HG02623 (cell line): ENCODE measurements around the gene PRKCH.

Experiments
- ATAC-seq: cut with Tn5 transposase; IDR thresholded peaks from one replicate; pipeline ENCODE4 v1.9.1; 2021; ENCODE audit warnings: moderate library complexity; ENCODE audit not compliant: unreplicated experiment

Gene PRKCH

DNA sequence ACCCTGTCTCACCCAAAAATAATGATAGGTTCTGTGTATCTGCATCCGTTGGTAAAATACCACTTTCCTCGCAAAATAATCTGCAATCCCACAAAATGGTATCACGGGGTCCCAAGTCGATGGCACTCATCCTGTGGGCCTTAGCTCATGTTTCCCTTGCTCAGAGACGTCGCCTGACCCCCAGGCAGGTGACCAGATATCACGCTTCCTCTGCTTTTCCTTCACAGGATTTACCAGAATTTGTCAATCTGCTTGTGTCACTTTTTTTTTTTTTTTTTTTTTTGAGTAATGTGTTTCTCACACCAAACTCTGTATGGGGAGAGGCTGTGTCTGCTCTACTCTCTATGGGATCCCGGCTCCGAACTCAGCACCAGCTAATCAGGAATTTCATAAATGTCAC is 162.7 kb downstream of the PRKCH start:
- no peak for ATAC-seq

DNA sequence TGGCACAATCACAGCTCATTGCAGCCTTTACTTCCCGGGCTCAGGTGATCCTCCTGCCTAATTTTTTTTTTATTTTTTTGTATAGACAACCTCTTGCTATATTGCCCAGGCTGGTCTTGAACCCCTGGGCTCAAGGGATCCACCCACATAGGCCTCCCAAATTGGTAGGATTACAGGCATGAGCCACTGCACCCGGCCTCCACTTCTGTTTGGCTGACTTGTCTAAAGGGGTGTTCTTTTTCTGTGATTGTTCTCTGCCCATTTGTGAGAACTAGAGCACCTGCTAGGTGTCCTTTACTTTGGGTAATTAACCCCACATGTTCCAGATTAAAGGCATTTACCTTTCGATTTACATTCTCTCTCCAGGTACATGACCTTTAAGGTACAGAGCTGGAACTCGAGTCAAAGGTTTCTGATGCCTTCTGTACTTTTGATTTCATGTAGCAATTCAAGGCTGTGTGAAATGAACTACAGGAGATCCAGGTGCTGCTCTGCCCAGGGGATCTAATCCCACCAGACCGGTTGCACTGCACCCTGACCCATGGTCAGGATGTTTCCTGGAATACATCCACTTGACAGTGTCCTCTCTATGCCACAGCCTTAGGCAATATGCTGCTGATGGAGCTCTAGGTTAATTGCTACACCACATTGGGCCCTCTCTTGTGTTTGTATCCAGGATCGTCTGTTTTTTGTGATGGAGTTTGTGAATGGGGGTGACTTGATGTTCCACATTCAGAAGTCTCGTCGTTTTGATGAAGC is 163.6 kb downstream of the PRKCH start:
- no peak for ATAC-seq

DNA sequence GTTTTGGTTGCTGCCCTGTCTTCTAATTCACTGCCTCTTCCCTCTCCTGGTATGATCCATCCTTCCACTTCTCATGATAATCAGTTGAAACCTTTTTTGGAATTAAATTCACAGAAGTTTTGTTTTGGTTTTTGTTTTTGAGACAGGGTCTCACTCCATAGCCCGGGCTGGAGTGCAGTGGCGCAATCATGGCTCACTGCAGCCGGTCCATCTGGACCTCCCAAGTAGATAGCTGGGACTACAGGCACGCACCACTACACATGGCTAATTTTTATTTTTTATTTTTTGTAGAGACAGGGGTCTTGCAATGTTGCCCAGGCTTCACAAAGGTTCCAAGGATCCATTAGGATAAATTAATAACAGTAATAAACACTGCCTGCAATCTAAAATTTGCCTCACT is 164.3 kb downstream of the PRKCH start:
- ATAC-seq: no peak

DNA sequence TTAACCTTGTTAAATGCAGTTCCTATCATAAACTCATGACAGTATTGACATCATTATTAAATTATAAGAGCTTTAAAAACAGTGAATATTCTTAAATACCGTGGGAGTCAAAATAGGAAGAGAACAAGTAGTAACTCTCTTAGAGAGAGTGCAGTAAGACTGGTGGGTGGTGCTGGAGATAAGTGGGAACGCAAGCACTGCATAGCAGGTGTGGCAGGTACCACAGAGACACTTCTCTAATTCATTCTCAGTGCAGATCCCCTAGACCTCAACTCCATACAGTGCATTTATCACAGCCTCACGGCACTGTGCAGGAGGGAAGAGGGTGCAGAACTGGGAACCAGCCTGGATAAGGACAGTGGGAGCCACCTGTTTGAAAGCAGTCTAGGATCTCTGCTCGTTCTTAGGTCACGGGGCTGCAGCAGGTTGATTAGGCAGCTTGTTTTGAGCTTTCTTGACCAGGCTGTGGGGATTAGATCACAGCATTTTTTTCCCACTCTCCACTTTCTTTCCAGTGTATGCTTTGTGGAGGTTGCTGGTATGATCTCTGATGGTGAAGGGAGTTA is 165.6 kb downstream of the PRKCH start:
- ATAC-seq: no peak

DNA sequence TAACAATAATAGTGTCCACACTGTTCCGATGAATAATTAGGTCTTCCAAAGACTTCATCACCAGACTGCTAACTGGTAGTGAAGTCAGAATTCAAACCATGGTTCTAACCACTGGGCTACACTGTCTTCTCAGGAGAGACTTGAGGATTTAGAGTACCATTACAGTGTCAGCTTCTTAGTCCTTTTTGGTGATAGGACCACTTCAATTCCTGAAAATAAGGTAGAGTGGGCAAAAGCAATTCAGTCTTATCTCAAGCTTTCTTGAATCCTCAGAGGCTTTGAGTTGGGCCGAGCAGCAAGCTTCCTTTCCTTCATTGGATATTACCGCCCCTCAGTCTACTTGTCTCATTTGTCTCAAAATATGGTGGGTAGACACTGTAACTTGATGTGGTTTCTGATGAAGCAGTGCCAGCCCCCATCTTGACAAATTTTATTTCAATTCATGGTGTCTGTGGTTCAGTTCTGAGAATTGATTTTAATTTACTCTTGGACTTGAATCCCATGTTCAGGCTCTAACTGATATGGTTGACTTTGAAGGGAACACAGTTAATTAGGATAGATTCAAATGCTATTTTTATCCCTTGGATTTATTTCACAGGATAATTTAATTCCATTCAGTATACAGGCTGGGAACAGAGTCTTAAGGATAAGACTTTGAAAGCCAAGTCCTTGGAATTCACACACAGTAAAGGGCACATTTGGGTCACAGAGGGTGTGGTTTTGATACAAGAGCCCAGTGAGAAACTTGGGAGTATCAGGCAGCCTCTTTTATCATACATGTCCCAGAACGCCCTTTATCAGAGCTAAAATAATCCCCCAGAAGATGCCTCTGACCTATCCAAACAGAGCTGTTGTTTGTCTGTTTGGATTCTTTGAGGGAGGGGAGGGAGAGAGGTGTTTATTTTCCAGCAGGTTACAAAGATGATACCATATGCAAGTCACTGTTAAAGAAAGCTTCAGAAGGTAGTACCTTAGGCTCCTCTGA is 167.3 kb downstream of the PRKCH start:
- ATAC-seq: no peak

DNA sequence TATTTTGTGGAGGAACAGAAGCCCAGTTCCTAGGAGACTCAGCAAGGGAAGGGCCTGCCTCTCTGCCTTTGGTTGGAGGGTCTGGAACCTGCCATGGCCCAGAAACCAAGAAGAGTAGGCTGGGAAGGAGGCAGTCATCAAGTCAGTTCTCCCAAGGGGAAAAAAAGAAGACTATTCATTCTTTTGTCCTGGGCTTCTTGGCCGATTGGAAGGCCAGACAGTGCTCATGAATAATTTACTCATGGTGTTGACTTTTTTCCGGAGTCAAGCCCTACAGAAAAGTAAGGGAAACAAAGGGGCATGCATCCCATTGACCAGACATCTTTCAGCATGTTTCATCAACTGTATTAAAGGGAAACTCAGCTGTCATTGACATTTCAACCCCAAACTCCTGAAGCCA is 168.1 kb downstream of the PRKCH start:
- ATAC-seq: no peak

DNA sequence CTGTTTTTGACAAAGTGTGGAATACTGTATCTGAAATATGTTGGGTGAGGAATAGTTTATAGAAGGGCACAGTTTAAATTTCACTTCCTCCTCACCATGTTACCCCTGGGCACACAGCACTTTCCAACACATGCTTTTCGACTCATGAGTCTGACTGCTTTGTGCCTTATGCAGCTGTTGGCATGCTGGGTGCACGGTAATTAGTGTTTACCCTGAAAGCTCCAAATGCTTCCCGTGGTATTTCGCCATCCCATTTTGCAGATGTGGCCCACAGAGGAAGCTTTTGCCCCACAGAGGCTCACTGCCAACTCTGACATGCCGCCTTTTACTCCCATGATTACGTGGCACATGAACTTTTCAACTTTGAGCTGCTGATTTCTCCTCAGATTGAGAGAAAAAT is 168.6 kb downstream of the PRKCH start:
- no peak for ATAC-seq

DNA sequence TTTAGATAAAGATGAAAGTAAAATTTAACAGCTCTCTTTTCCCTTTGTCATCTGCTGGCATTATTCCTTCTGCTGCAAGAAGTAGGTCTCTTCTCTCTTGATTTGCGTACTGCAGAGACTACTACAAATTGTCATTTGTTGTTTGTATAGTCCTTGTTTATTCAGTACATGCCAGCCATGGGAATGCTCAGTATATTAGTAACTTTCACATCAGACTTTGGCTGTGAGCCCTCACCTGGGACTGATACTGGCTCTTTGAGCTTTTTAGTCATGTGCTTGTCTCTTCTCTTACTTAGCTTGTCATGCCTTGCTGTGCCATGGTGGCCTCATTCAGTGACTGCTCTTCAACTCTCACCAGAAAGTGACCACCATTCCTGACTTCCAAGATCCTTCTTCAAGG is 169.8 kb downstream of the PRKCH start:
- ATAC-seq: no peak

DNA sequence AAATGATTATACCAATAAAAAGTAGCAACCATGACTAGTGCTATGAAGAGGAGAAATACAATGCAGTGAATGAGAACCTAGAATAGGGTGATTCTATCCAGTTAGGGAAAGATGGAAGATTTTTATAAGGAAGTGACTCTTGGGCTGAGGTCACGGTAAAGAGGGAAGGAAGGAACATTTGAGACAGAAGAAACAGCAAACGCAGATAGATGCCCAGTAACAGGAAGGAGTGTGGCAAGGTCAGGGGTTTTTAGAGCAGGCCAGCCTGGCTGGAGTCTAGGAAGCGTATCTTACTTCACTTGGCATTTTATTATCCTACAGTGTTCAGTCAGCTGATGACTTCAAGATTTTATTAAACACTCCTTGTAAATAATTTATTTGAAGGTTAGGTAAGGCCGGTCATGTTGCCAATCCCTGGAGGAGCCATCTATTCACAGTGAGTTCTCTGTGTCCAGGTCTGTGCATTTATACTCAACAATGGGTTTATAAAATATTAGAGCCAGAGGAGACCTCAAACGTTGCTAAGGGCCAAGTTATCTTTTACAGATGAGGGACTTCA is 170.6 kb downstream of the PRKCH start:
- no peak for ATAC-seq

DNA sequence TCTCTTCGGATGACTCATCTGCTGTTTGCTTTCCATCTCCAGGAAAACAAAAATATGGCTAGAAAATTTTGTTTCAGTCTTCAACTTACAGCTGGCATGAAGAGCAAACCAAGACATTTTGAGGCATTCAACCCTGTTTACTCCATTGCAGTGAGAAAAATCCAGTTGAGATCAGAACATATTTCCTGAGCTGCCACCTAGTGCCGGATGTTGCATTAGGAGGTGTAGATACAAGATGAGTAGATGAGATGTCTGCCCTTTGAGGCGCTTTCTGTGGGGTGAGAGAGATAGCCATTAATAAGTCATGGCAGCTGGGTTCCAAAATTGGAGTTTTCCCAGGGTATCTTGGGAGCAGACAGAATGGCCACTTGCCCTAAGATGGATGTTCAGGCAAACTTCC is 171.1 kb downstream of the PRKCH start:
- ATAC-seq: no peak

DNA sequence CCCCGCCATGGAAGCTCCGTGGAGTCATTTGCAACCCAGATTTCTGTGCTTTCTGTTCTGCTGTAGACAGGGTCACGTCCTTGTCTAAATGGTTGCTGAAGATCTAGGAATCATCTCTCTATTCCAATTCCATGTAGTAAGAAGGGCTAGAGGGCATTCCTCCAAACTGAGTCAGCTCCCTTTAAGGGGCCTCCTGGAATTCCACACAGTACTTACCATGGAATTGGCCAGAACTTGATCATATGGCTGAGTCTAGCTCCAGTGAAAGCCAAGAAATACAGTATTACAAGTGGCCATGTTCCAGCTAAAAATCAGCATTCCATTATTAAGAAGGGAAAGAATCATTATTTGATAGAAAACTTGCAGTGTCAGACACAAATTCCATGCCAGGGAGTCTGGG is 171.9 kb downstream of the PRKCH start:
- no peak for ATAC-seq

DNA sequence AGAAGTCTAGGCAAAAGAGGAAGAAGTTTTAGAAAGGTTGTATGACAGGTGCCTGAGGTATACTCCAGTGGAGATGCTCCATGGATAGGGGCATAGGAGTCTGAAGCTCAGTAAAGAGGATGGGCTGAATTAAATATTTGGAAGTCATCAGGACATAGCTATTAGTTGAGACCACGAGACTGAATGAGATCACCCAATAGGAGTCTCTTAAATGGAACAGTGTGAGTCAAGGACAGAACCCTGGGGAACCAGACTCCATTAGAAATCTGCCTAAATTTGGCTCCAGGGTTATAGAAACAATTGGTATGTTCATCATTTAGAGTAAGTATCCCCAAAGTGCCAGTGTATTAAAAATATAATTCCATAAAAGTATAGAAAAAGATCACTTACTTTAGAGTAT is 172.6 kb downstream of the PRKCH start:
- ATAC-seq: no peak

DNA sequence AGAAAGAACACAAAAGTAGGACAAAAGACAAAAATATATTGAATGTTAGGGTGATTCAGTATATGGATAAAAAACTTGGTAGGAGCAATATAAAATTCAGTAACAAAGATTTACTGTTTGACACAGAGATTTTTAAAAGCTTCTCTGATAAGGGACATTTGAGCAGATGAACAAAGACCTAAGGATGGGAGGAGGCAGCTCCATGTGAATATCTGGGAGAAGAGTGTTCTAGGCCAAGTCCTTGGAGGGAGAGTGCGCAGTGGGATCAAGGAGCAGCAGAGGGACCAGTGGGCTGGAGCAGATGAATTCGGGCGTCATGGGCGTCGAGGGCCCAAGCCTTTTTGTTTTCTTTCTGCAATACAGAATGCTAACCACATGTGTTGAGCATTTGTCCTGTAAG is 174.4 kb downstream of the PRKCH start:
- no peak for ATAC-seq

DNA sequence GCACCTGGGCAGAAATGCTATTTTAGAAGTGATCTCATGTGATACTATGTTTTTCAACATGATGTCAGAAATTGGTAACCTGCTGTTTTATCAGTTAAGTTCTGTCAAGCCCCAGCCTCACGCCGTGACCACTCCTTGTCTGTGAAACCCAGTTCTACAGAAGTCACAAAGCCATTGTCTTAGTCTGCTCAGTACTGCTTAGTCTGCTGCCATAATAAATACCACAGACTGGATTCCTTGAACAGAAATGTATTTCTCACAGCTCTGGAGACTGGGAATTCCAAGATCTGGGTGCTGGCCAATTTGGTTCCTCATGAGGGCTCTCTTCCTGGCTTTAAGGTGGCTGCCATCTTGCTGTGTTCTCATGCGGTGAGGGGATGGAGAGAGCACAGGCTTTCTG is 176.9 kb downstream of the PRKCH start:
- ATAC-seq: no peak

DNA sequence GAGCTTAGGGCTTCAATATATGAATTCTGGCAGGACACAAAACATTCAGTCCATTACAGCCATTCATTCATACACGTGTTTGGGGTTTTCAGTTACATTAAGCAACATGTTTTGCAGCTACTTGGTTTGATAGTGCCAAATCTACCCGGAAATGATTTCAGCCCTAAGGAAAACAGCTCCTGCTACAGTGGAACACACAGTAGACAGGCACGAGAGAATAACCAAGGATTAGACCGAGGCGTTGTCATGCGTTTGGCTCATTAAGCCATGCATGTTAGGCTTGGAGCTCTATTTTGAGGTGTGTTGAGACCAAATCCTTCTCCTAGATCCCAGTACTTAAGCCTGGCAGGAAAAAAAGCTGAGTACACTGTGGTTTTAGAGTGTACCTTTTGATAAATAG is 177.4 kb downstream of the PRKCH start:
- ATAC-seq: no peak

DNA sequence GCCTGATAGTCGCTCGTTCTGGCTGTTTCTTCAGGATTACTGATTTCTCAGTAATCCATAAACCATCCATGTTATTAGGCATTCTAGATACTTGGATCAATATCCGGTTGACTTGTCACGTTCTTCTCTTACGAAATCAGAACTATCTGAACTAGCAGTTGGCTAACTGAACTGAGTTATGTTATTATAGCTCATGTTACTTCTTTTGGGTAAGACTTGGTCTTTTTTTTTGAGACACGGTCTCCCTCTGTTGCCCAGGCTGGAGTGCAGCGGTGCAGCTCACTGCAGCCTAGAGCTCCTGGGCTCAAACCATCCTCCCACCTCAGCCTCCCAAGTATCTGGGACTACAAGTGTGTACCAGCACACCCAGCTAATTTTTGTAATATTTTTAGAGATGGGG is 178.6 kb downstream of the PRKCH start:
- ATAC-seq: no peak

DNA sequence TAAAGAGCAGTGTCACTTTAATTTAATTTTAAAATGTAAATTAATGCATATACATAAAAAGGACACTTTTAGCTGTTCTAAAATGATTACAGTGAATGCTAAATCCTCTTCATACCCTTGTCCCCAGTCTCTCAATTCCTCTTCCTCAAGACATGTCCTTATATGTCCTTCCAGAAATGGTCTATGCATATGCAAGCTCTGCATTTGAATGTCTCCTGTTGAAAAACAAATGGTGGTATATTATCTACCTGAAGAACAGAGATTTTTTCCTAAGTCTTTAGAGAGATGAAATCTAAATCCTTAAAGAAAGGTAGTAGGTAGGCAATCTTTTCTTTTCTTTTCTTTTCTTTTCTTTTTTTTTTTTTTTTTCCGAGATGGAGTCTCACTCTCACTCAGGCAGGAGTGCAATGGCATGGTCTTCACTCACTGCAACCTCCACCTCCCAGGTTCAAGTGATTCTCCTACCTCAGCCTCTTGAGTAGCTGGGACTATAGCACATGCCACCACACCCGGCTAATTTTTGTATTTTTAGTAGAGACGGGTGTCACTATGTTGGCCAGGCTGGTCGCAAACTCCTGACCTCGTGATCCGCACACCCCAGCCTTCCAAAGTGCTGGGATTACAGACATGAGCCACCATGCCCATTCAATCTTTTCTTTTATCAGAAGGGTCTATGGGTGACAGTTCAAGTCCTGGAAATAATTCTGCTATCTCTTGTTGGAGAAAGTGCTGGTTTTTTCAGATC is 180.5 kb downstream of the PRKCH start:
- ATAC-seq: no peak

DNA sequence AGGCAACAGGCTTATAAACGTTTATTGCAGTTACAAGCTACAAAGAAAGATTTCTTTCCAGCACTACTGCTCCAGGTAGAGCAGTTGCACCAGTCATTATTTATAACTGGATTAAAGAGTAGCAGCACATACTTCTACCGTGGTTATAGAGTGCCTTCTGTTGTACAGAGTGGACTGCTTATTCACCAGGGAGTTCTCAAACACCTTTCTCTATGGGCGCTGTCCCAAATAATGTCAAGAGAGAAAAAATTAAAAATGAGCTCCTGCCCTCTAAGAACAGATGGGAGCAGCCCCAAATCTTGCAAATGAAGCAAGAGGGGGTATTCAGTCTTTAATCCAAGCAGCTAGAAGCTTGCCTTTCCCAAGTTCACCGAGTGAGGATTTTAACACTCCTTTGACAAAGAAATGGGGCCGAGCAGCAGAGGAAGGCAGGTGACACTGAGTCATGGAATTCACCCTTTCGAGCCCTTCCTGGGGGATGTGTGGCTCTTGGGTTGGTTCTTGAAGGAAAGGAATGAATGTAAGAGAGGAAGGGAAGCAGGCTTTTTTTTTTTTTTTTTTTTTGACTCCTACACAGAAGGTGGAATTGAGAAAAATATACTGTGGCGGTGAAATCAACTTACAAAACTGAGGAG is 181.2 kb downstream of the PRKCH start:
- ATAC-seq: no peak

DNA sequence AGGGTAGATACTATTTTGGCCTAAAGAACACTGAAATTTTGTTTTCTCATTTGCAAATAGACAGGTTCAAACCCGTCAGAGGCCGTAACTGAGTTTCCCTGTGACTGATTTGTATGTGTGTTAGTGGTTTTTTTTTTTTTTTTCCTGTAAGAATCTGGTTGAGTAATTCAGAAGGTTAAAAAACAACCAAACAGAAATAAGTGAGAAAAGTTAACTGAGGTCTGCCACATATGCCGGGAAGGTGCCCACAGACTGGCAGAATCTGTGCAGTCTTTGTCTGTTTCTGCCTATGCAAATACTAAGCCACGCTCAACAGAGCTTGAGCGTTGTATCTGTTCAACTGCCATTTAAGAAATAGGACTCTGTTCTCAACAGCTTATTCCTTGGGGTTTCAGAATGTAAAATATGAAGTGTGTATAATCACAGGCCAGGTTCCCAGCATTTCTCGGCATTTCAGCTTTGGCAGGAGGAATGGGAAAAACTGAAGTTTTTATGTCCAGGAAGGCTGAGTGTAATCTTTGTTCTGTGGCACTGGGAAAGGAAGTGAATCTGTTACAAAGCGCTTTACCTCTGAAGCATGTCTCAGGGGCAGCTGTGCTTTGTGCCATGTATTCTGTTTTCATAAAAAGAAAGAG is 181.9 kb downstream of the PRKCH start:
- ATAC-seq: peak; percentile 77

DNA sequence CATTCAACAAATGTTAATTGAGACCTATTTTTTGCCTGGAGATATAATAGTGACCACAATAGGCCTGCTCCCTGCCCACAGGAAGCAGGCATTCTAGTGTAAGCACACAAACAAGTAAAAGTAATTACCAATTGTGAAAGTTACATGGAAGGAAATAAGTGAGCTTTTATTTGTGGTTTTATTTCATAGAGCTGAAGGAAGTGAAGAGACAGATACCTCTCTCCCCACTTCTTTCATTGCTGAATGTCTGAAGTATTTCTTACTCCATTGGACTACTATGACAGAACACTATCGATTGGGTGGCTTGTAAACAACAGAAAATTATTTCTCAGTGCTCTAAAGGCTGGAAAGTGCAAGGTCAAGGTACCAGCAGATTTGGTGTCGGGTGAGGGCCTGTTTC is 183.5 kb downstream of the PRKCH start:
- ATAC-seq: no peak
